ENCODE measurements around the gene ALX4. TPM values are rescaled to one million over a fixed set of nuclear protein-coding genes. Genes with fewer than 3 reads are reported as not detected.

The ALX4 gene
- total and polyA plus RNA-seq, 4 experiments from 2014 or later = not detected

DNA sequence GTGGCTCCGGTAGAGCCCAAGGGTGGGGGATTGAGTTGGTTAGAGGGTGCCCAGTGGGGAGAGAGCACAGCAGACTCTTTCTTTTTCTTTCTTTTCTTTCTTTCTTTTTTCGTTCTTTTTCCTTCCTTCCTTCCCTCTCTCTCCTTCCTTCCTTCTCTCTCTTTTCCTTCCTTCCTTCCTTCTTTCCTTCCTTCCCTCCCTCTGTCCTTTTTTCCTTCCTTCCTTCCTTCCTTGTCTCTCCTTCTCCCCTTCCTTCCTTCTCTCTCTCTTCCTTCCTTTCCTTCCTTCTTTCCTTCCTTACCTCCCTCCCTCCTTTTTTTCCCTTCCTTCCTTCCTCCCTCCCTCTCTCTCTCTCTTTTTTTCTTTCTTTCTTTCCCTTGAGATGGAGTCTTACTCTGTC, 4.8 kb upstream of the ALX4 start:
- no peaks in the 10 kb centered on the region for H3K36me3 ChIP-seq (ENCODE audit: insufficient read depth, low read length)
- Mint-ChIP-seq H3K4me1 (peaks cover 6 to 27% (median 21%) of the 10 kb centered on the region in 4 donors), H3K4me3 (no peak overlapping the region), H3K36me3 (no peaks in the 10 kb centered on the region), H3K27ac (peak overlapping the region in 1 of 7 donors; percentile 81), H3K9me3 (peaks cover 0 to 8% (median under 1%) of the 10 kb centered on the region in 8 donors), H3K27me3 (peaks cover 64 to 68% of the 10 kb centered on the region in 2 donors)
- CTCF ChIA-PET (ENCODE audit: partially characterized antibody) = no interaction called here
- intact Hi-C loops (cut with micrococcal nuclease) = no loop called here
- DNase-seq = no peak
- H3K4me3 ChIP-seq (ENCODE audit: low read length in 2 of 2) = no peak overlapping the region
- H3K4me1 ChIP-seq (ENCODE audit: insufficient read depth, low read length) = peaks cover 14% of the 10 kb centered on the region
- H3K9me3 ChIP-seq (ENCODE audit: control insufficient read depth in 1 of 2, low read length in 2 of 2) = no peaks in the 10 kb centered on the region
- peaks cover 50% of the 10 kb centered on the region for H3K27me3 ChIP-seq (ENCODE audit: insufficient read depth, low read length)
- H3K27ac ChIP-seq (ENCODE audit: low read depth, low read length) = no peak overlapping the region
- POLR2A ChIA-PET (ENCODE audit: partially characterized antibody) = no interaction called here

DNA sequence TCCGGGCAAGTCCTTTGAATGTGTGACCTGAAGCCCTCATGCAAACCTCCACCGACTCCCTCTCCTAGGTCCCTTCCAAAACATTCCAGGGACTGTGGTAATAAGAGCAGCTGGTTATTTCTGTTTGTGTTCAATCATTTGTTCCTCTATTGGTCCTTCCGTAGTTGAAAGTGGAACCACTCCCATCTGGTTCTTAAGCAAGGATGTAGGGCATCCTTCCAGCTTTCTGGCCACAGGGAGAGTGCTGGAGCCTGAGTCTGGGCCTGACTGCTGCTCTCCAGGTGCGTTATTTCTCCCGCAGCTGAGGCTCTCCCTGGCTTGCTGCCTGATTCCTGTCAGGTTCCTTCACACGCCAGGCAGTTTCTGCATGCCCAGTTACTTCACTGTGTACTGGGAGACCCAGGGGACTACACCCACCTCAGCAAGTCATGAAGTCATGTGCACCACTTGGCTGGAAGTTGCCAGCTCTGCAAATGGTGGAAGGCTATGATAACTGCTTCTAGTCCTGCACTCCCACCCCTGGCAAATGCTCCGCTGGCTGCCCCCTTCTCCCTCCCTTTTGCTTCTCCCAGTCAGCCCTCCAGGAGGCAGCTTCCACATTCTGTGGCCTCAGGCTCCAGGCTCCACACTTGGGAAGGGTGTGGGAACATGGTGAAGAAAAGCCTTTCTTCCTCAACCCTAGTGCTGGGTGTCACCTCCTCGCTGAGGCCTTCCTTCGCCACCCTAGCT, 4.0 kb upstream of the ALX4 start:
- H3K9me3 ChIP-seq (ENCODE audit: control insufficient read depth in 1 of 2, low read length in 2 of 2) = no peaks in the 10 kb centered on the region
- peaks cover 50% of the 10 kb centered on the region for H3K27me3 ChIP-seq (ENCODE audit: insufficient read depth, low read length)
- H3K27ac ChIP-seq (ENCODE audit: low read depth, low read length) = no peak overlapping the region
- H3K9me3 Mint-ChIP-seq = peaks cover 0 to 8% (median under 1%) of the 10 kb centered on the region in 8 donors
- peaks cover 58 to 67% of the 10 kb centered on the region in 2 donors for H3K27me3 Mint-ChIP-seq
- H3K4me1 Mint-ChIP-seq = peaks cover 8 to 27% (median 23%) of the 10 kb centered on the region in 4 donors
- H3K4me3 Mint-ChIP-seq = no peak overlapping the region
- H3K36me3 ChIP-seq (ENCODE audit: insufficient read depth, low read length) = no peaks in the 10 kb centered on the region
- POLR2A ChIA-PET (ENCODE audit: partially characterized antibody) = no interaction called here
- CTCF ChIA-PET (ENCODE audit: partially characterized antibody) = no interaction called here
- intact Hi-C loops (cut with micrococcal nuclease) = no loop called here
- H3K4me3 ChIP-seq (ENCODE audit: low read length in 2 of 2) = no peak overlapping the region
- H3K36me3 Mint-ChIP-seq = no peaks in the 10 kb centered on the region
- H3K27ac Mint-ChIP-seq = no peak overlapping the region
- no peak for DNase-seq
- peaks cover 14% of the 10 kb centered on the region for H3K4me1 ChIP-seq (ENCODE audit: insufficient read depth, low read length)

- Mint-ChIP-seq H3K27me3 (peaks cover 56 to 68% of the 10 kb centered on the region in 2 donors), H3K27ac (no peak overlapping the region), H3K4me1 (peaks cover 11 to 30% (median 21%) of the 10 kb centered on the region in 4 donors), H3K4me3 (no peak overlapping the region), H3K9me3 (peaks cover 0 to 8% (median under 1%) of the 10 kb centered on the region in 8 donors), H3K36me3 (no peaks in the 10 kb centered on the region)
- H3K36me3 ChIP-seq (ENCODE audit: insufficient read depth, low read length) = no peaks in the 10 kb centered on the region
- peaks cover 50% of the 10 kb centered on the region for H3K27me3 ChIP-seq (ENCODE audit: insufficient read depth, low read length)
- POLR2A ChIA-PET (ENCODE audit: partially characterized antibody) = no interaction called here
- H3K27ac ChIP-seq (ENCODE audit: low read depth, low read length) = no peak overlapping the region
- DNase-seq = no peak
- CTCF ChIA-PET (ENCODE audit: partially characterized antibody) = no interaction called here
- intact Hi-C loops (cut with micrococcal nuclease) = no loop called here
- H3K4me3 ChIP-seq (ENCODE audit: low read length in 2 of 2) = no peak overlapping the region
- H3K9me3 ChIP-seq (ENCODE audit: control insufficient read depth in 1 of 2, low read length in 2 of 2) = no peaks in the 10 kb centered on the region
- H3K4me1 ChIP-seq (ENCODE audit: insufficient read depth, low read length) = peaks cover 14% of the 10 kb centered on the region
These were observed 2.9 kb upstream of the ALX4 start for GRCh38 chr11:44312876-44313275.

GRCh38 chr11:44311339-44312261, 1.7 kb upstream of the ALX4 start:
- H3K27ac ChIP-seq (ENCODE audit: low read depth, low read length) = no peak overlapping the region
- H3K9me3 ChIP-seq (ENCODE audit: control insufficient read depth in 1 of 2, low read length in 2 of 2) = no peaks in the 10 kb centered on the region
- no peaks in the 10 kb centered on the region for H3K36me3 ChIP-seq (ENCODE audit: insufficient read depth, low read length)
- H3K4me3 ChIP-seq (ENCODE audit: low read length in 2 of 2) = no peak overlapping the region
- Mint-ChIP-seq H3K4me3 (peak overlapping the region in 2 of 8 donors; percentile 22 to 52), H3K9me3 (peaks cover 0 to 9% (median under 1%) of the 10 kb centered on the region in 8 donors), H3K27ac (peak overlapping the region in 1 of 7 donors; percentile 17), H3K4me1 (peaks cover 15 to 26% (median 18%) of the 10 kb centered on the region in 4 donors), H3K36me3 (no peaks in the 10 kb centered on the region), H3K27me3 (peaks cover 60 to 68% of the 10 kb centered on the region in 2 donors)
- H3K27me3 ChIP-seq (ENCODE audit: insufficient read depth, low read length) = peaks cover 57% of the 10 kb centered on the region
- DNase-seq = no peak
- ChIA-PET POLR2A (ENCODE audit: partially characterized antibody) (no interaction called here), CTCF (ENCODE audit: partially characterized antibody) (interaction anchor here (0.5 kb wide), 1 partner anchor 68 kb away, joined by 3 read pairs; no protein-coding TSS in a partner anchor)
- intact Hi-C loops (cut with micrococcal nuclease) = no loop called here
- H3K4me1 ChIP-seq (ENCODE audit: insufficient read depth, low read length) = peaks cover 4% of the 10 kb centered on the region

GRCh38 chr11:44310463-44311272, 729 bp upstream of the ALX4 start:
- H3K27me3 ChIP-seq (ENCODE audit: insufficient read depth, low read length) = peaks cover 58% of the 10 kb centered on the region
- no peak for DNase-seq
- H3K9me3 Mint-ChIP-seq = peaks cover 0 to 9% (median under 1%) of the 10 kb centered on the region in 8 donors
- peaks cover 14 to 31% (median 18%) of the 10 kb centered on the region in 4 donors for H3K4me1 Mint-ChIP-seq
- H3K27me3 Mint-ChIP-seq = peaks cover 63 to 70% of the 10 kb centered on the region in 2 donors
- intact Hi-C loops (cut with micrococcal nuclease) = no loop called here
- no peak overlapping the region for H3K4me3 ChIP-seq (ENCODE audit: low read length in 2 of 2)
- H3K4me1 ChIP-seq (ENCODE audit: insufficient read depth, low read length) = peaks cover 7% of the 10 kb centered on the region
- H3K27ac ChIP-seq (ENCODE audit: low read depth, low read length) = no peak overlapping the region
- H3K27ac Mint-ChIP-seq = no peak overlapping the region
- POLR2A ChIA-PET (ENCODE audit: partially characterized antibody) = no interaction called here
- no peaks in the 10 kb centered on the region for H3K36me3 Mint-ChIP-seq
- no peaks in the 10 kb centered on the region for H3K9me3 ChIP-seq (ENCODE audit: control insufficient read depth in 1 of 2, low read length in 2 of 2)
- CTCF ChIA-PET (ENCODE audit: partially characterized antibody) = interaction anchor here (0.5 kb wide), 1 partner anchor 68 kb away, joined by 3 read pairs; no protein-coding TSS in a partner anchor
- no peaks in the 10 kb centered on the region for H3K36me3 ChIP-seq (ENCODE audit: insufficient read depth, low read length)
- H3K4me3 Mint-ChIP-seq = peak overlapping the region in 7 of 8 donors; percentile 23 to 84 (median 53)

- peaks cover 0 to 9% (median under 1%) of the 10 kb centered on the region in 8 donors for H3K9me3 Mint-ChIP-seq
- no peak for DNase-seq
- peak overlapping the region in 2 of 8 donors; percentile 23 to 24 for H3K4me3 Mint-ChIP-seq
- intact Hi-C loops (cut with micrococcal nuclease) = no loop called here
- Histone ChIP-seq H3K36me3 (ENCODE audit: insufficient read depth, low read length) (no peaks in the 10 kb centered on the region), H3K4me1 (ENCODE audit: insufficient read depth, low read length) (peaks cover 12% of the 10 kb centered on the region), H3K27ac (ENCODE audit: low read depth, low read length) (no peak overlapping the region), H3K9me3 (ENCODE audit: control insufficient read depth in 1 of 2, low read length in 2 of 2) (no peaks in the 10 kb centered on the region), H3K27me3 (ENCODE audit: insufficient read depth, low read length) (peaks cover 59% of the 10 kb centered on the region), H3K4me3 (ENCODE audit: low read length in 2 of 2) (no peak overlapping the region)
- H3K36me3 Mint-ChIP-seq = no peaks in the 10 kb centered on the region
- H3K27me3 Mint-ChIP-seq = peaks cover 61 to 70% of the 10 kb centered on the region in 2 donors
- peaks cover 11 to 31% (median 17%) of the 10 kb centered on the region in 4 donors for H3K4me1 Mint-ChIP-seq
- ChIA-PET CTCF (ENCODE audit: partially characterized antibody) (no interaction called here), POLR2A (ENCODE audit: partially characterized antibody) (no interaction called here)
- no peak overlapping the region for H3K27ac Mint-ChIP-seq
These were observed 195 bp upstream of the ALX4 start for GRCh38 chr11:44310206-44310462.

All from CD4-positive, alpha-beta memory T cell (primary cell).